Measurements from ENCODE around the gene SF3B6.
"Not testable (repeated sequence)": the region's sequence is repeated elsewhere in the genome, so short reads cannot be mapped to it uniquely, and the experiment has no call there.

SF3B6 gene

DNA sequence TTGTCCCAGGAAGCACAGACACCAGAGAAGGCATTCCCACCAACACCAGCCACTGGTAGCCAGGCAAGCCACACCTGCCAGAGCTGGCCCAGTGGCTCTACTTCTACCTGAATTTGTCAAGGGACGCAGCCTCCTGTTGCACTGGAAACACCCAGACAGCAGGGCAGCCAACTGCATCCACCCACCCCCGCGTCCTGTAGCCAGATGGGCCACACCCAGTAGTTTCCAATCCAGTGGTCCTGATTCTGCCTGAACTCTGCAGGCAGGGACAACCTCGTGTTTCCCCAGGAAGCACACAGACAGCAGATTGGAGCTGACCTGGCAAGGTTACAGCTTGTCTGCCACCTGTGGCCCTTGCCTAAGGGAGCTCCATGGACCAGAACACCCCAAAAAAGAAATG lies 28.8 kb upstream of the SF3B6 start:
- no peaks in the 10 kb centered on the region for H3K27me3 ChIP-seq (ENCODE audit: control insufficient read depth, insufficient read depth, low read length)
- H3K4me3 ChIP-seq (ENCODE audit: low read depth, low read length), result no peak overlapping the region
- H3K27ac ChIP-seq, result no peak overlapping the region
- no peaks in the 10 kb centered on the region for H3K36me3 ChIP-seq (ENCODE audit: control insufficient read depth, insufficient read depth, low read length)
- no peaks in the 10 kb centered on the region for H3K9me3 ChIP-seq (ENCODE audit: control insufficient read depth, low read length)
- no peaks in the 10 kb centered on the region for H3K4me1 ChIP-seq
- H3K79me2 ChIP-seq, result no peaks in the 10 kb centered on the region
- H3K4me2 ChIP-seq (ENCODE audit: low read length), result no peak overlapping the region
- TF ChIP-seq, protein P1, sequence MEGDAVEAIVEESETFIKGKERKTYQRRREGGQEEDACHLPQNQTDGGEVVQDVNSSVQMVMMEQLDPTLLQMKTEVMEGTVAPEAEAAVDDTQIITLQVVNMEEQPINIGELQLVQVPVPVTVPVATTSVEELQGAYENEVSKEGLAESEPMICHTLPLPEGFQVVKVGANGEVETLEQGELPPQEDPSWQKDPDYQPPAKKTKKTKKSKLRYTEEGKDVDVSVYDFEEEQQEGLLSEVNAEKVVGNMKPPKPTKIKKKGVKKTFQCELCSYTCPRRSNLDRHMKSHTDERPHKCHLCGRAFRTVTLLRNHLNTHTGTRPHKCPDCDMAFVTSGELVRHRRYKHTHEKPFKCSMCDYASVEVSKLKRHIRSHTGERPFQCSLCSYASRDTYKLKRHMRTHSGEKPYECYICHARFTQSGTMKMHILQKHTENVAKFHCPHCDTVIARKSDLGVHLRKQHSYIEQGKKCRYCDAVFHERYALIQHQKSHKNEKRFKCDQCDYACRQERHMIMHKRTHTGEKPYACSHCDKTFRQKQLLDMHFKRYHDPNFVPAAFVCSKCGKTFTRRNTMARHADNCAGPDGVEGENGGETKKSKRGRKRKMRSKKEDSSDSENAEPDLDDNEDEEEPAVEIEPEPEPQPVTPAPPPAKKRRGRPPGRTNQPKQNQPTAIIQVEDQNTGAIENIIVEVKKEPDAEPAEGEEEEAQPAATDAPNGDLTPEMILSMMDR (IDR thresholded peaks at IDR 0.05), result no peak
- no peak overlapping the region for H2AFZ ChIP-seq
- H3K9ac ChIP-seq, result no peak overlapping the region

DNA sequence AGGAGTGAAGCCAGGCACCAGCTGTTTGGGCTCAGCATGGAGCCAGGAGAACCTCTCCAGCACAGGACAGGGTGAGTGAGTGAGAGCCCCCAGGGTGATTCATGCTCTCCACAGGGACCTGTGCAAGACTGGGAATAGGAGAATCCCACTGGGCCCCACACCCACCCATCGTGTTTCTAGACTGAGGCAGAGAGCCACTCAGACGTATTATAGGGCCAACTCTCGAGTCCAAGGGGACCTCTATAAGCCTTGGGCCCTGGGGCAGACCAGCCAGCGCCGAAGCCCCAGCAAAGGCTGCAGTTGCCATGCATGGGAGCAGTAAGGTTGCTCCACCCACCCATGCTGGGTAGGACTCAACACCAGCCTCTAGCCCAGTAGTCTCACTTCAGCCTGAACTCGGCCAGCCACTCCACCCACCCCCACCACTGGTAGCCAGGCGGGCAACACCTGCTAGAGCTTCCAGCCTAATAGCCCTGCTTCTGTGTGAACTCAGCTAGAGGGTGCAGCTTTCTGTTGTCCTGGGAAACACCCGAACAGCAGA lies 28.1 kb upstream of the SF3B6 start:
- no peak overlapping the region for H3K4me3 ChIP-seq (ENCODE audit: low read depth, low read length)
- no peaks in the 10 kb centered on the region for H3K9me3 ChIP-seq (ENCODE audit: control insufficient read depth, low read length)
- no peaks in the 10 kb centered on the region for H3K27me3 ChIP-seq (ENCODE audit: control insufficient read depth, insufficient read depth, low read length)
- no peak overlapping the region for H3K4me2 ChIP-seq (ENCODE audit: low read length)
- H2AFZ ChIP-seq, result no peak overlapping the region
- H3K79me2 ChIP-seq, result no peaks in the 10 kb centered on the region
- TF ChIP-seq, protein P1 (IDR thresholded peaks at IDR 0.05), result no peak
- H3K27ac ChIP-seq, result no peak overlapping the region
- no peak overlapping the region for H3K9ac ChIP-seq
- H3K36me3 ChIP-seq (ENCODE audit: control insufficient read depth, insufficient read depth, low read length), result no peaks in the 10 kb centered on the region
- no peaks in the 10 kb centered on the region for H3K4me1 ChIP-seq

DNA sequence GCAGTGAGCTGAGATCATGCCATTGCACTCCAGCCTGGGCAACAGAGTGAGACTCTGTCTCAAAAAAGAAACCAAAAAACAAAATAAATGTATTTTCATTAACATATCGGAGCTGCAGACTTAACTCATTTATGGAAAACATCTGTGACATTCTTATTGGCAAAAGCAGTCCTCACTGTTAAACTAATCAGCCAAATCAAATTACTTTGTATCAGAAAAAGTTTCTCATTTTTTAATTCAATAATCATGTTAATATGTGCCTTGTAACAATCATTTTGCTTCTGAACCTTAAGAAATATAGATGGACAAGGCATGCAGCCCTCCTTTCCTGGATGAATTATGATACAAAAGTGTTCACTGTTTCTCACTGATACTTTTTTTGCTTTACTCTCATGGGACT lies 26.6 kb upstream of the SF3B6 start:
- Histone ChIP-seq H3K27me3 (ENCODE audit: control insufficient read depth, insufficient read depth, low read length) (no peaks in the 10 kb centered on the region), H3K36me3 (ENCODE audit: control insufficient read depth, insufficient read depth, low read length) (no peaks in the 10 kb centered on the region), H3K9ac (no peak overlapping the region), H3K79me2 (no peaks in the 10 kb centered on the region), H3K4me3 (ENCODE audit: low read depth, low read length) (no peak overlapping the region), H3K4me1 (no peaks in the 10 kb centered on the region), H2AFZ (no peak overlapping the region), H3K4me2 (ENCODE audit: low read length) (no peak overlapping the region), H3K9me3 (ENCODE audit: control insufficient read depth, low read length) (no peaks in the 10 kb centered on the region), H3K27ac (no peak overlapping the region)
- TF ChIP-seq, protein P1 (IDR thresholded peaks at IDR 0.05), result no peak

DNA sequence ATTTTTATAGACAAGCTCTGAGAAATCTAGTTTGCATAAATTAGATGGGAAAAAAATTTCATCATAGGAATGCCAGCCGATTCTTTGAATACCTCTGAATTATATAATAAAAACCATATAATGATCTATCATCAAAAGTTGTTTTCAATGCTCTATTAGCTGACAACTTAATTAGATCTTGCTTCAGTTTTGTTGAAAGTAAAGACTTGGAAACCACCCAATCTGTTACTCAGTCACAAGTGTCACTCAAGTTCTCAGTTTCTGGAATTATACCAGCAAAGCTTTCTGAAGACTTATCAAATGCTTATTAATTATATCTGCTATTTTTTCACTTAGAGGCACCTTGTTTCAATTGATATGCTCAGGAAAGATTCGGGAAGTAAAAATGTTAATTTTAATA lies 25.9 kb upstream of the SF3B6 start:
- Histone ChIP-seq H3K27me3 (ENCODE audit: control insufficient read depth, insufficient read depth, low read length) (no peaks in the 10 kb centered on the region), H3K36me3 (ENCODE audit: control insufficient read depth, insufficient read depth, low read length) (no peaks in the 10 kb centered on the region), H3K4me2 (ENCODE audit: low read length) (no peak overlapping the region), H3K9ac (no peak overlapping the region), H3K79me2 (no peaks in the 10 kb centered on the region), H3K9me3 (ENCODE audit: control insufficient read depth, low read length) (no peaks in the 10 kb centered on the region), H3K4me1 (no peaks in the 10 kb centered on the region), H3K4me3 (ENCODE audit: low read depth, low read length) (no peak overlapping the region), H3K27ac (no peak overlapping the region), H2AFZ (no peak overlapping the region)
- TF ChIP-seq, protein P1 (IDR thresholded peaks at IDR 0.05), result no peak

DNA sequence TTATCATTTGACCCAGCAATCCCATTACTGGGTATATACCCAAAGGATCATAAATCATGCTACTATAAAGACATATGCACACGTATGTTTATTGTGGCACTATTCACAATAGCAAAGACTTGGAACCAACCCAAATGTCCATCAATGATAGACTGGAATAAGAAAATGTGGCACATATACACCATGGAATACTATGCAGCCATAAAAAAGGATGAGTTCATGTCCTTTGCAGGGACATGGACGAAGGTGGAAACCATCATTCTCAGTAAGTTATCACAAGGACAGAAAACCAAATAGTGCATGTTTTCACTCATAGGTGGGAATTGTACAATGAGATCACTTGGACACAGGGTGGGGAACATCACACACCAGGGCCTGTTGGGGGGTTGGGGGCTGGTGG lies 24.6 kb upstream of the SF3B6 start:
- not testable (repeated sequence) for H3K36me3 ChIP-seq (ENCODE audit: control insufficient read depth, insufficient read depth, low read length); H3K27me3 ChIP-seq (ENCODE audit: control insufficient read depth, insufficient read depth, low read length); H3K9me3 ChIP-seq (ENCODE audit: control insufficient read depth, low read length); H3K4me1 ChIP-seq; H2AFZ ChIP-seq; H3K27ac ChIP-seq; H3K9ac ChIP-seq; H3K79me2 ChIP-seq; H3K4me3 ChIP-seq (ENCODE audit: low read depth, low read length); H3K4me2 ChIP-seq (ENCODE audit: low read length)

DNA sequence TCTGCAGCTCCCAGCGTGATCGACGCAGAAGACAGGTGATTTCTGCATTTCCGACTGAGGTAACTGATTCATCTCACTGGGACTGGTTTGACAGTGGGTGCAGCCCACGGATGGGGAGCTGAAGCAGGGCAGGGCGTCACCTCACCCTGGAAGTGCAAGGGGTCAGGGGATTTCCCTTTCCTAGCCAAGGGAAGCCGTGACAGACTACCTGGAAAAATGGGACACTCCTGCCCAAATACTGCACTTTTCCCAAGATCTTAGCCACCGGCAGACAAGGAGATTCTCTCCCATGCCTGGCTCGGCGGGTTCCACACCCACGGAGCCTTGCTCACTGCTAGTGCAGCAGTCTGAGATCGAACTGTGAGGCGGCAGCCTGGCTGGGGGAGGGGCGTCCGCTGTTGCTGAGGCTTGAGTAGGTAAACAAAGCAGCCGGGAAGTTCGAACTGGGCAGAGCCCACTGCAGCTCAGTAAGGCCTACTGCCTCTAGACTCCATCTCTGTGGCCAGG lies 19.1 kb upstream of the SF3B6 start:
- not testable (repeated sequence) for H3K36me3 ChIP-seq (ENCODE audit: control insufficient read depth, insufficient read depth, low read length); H3K79me2 ChIP-seq; H3K9ac ChIP-seq; H3K4me2 ChIP-seq (ENCODE audit: low read length); H3K9me3 ChIP-seq (ENCODE audit: control insufficient read depth, low read length); H3K27me3 ChIP-seq (ENCODE audit: control insufficient read depth, insufficient read depth, low read length); H3K27ac ChIP-seq; H2AFZ ChIP-seq; H3K4me3 ChIP-seq (ENCODE audit: low read depth, low read length); H3K4me1 ChIP-seq

DNA sequence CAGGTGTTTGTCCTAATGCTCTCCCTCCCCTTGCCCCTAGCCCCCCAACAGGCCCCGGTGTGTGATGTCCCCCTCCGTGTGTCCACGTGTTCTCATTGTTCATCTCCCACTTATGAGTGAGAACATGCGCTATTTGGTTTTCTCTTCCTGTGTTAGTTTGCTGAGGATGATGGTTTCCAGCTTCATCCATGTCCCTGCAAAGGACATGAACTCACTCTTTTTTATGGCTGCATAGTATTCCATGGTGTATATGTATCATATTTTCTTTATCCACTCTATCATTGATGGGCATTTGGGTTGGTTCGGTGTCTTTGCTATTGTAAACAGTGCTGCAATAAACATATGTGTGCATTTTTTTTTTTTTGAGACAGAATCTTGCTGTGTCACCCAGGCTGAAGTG lies 17.1 kb upstream of the SF3B6 start:
- not testable (repeated sequence) for H3K4me2 ChIP-seq (ENCODE audit: low read length); H3K27me3 ChIP-seq (ENCODE audit: control insufficient read depth, insufficient read depth, low read length); H3K27ac ChIP-seq; H3K9me3 ChIP-seq (ENCODE audit: control insufficient read depth, low read length); H3K4me1 ChIP-seq; H2AFZ ChIP-seq; H3K79me2 ChIP-seq; H3K36me3 ChIP-seq (ENCODE audit: control insufficient read depth, insufficient read depth, low read length); H3K4me3 ChIP-seq (ENCODE audit: low read depth, low read length); H3K9ac ChIP-seq
